ENCODE measurements around the gene GPATCH1.

Gene GPATCH1

DNA sequence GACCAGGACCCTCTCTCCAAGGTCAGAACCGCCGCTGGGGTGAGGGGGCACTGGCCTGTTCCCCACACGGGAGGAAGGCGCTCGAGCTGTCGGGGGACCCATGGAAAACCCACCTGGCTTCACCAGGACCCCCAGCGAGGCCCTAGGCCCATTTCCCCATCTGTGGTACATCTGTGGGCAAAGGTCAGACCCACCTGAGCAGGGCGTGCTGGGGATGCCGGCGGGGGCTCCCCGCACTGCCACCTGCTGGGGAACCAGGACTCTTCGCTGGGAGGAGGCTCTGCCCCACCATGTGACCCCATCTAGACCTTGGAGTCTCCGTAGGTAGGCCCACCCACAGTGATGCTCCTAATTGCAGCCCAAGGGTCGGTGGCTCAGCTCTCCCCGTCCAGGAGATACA is 51.4 kb downstream of the GPATCH1 start:
- no peak overlapping the region for H3K9ac ChIP-seq (ENCODE audit: insufficient read length)
- no peak overlapping the region for H3K27ac ChIP-seq
- peaks cover 7% of the 10 kb centered on the region; the same call in 1 of the 2 replicates for H3K36me3 ChIP-seq (ENCODE audit: insufficient read depth, low read length)
- no peak overlapping the region for H3K4me3 ChIP-seq
- no peak for TF ChIP-seq FOXP2 (optimal IDR thresholded peaks at IDR 0.05; ENCODE audit: control extremely low read depth, extremely low read length, insufficient read depth)
- TF ChIP-seq EZH2 (IDR thresholded peaks at IDR 0.05): no peak
- TF ChIP-seq POLR2AphosphoS5 (IDR thresholded peaks at IDR 0.05; ENCODE audit: borderline replicate concordance, low read depth, low read length): no peak
- no peaks in the 10 kb centered on the region for H3K9me3 ChIP-seq (ENCODE audit: low read depth, low read length)
- no peak for DNase-seq (ENCODE audit: low read depth, low spot score)

GRCh38 chr19:33133438-33134031 is 52.6 kb downstream of the GPATCH1 start:
- no peak overlapping the region for H3K4me3 ChIP-seq
- H3K9ac ChIP-seq (ENCODE audit: insufficient read length): no peak overlapping the region
- H3K9me3 ChIP-seq (ENCODE audit: low read depth, low read length): no peaks in the 10 kb centered on the region
- no peak for DNase-seq (ENCODE audit: low read depth, low spot score)
- TF ChIP-seq EZH2 (IDR thresholded peaks at IDR 0.05) (no peak), POLR2AphosphoS5 (IDR thresholded peaks at IDR 0.05; ENCODE audit: borderline replicate concordance, low read depth, low read length) (no peak), FOXP2 (optimal IDR thresholded peaks at IDR 0.05; ENCODE audit: control extremely low read depth, extremely low read length, insufficient read depth) (no peak)
- peaks cover 7% of the 10 kb centered on the region; the same call in 1 of the 2 replicates for H3K36me3 ChIP-seq (ENCODE audit: insufficient read depth, low read length)
- H3K27ac ChIP-seq: no peak overlapping the region

DNA sequence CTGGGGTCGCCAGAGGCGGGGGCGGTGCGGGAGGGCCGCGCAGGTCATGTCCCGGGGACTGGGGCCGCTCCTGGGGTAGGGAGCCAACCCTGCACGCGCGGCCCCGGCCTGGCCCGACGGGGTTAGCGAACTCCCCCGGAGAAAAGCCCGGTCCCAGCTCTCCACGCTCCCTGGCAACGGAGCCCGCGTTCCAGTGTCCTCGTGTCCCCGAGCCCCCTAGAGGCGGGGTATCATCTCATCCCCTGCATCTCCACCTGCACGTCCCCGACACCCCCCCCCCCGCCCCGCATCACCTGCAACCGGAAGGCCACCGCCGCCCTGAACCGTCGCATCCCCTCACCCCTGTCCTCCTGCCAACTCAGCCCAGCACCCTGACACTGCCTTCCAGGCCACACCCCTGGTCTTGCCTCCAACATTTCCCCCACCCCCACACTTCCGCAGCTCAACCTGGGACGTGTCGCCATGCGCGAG is 53.6 kb downstream of the GPATCH1 start:
- no peak overlapping the region for H3K9ac ChIP-seq (ENCODE audit: insufficient read length)
- H3K36me3 ChIP-seq (ENCODE audit: insufficient read depth, low read length): peaks cover 4% of the 10 kb centered on the region; the same call in 1 of the 2 replicates
- H3K9me3 ChIP-seq (ENCODE audit: low read depth, low read length): no peaks in the 10 kb centered on the region
- H3K4me3 ChIP-seq: no peak overlapping the region
- TF ChIP-seq FOXP2 (optimal IDR thresholded peaks at IDR 0.05; ENCODE audit: control extremely low read depth, extremely low read length, insufficient read depth): no peak
- H3K27ac ChIP-seq: no peak overlapping the region
- no peak for DNase-seq (ENCODE audit: low read depth, low spot score)

- Histone ChIP-seq H3K9ac (ENCODE audit: insufficient read length) (no peak overlapping the region), H3K36me3 (ENCODE audit: insufficient read depth, low read length) (no peaks in the 10 kb centered on the region), H3K4me3 (no peak overlapping the region), H3K27ac (no peak overlapping the region), H3K9me3 (ENCODE audit: low read depth, low read length) (no peaks in the 10 kb centered on the region)
- DNase-seq (ENCODE audit: low read depth, low spot score): no peak
- TF ChIP-seq FOXP2 (optimal IDR thresholded peaks at IDR 0.05; ENCODE audit: control extremely low read depth, extremely low read length, insufficient read depth) (no peak), POLR2AphosphoS5 (IDR thresholded peaks at IDR 0.05; ENCODE audit: borderline replicate concordance, low read depth, low read length) (no peak), EZH2 (IDR thresholded peaks at IDR 0.05) (no peak)
These were observed 58.2 kb downstream of the GPATCH1 start for GRCh38 chr19:33139165-33139564.

DNA sequence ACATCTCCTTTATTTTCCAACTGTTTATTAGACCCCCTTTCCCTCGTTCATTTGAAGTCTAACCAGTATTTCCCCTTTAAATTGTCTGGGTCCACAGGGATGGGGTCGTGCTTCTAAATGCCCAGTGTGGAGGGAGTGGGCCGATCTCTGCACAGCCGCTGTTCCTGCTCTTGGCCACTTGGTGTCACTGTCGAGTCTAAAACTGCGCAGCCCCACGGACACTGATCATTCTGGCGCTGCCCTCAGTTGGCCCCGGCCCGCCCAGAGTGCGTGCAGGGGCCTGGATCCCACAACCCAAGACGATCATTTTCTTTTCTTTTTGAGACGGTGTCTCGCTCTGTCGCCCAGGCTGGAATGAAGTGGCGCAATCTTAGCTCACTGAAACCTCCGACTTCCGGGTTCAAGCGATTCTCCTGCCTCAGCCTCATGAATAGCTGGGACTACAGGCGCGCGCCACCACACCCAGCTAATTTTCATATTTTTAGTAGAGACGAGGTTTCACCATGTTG is 63.0 kb downstream of the GPATCH1 start:
- DNase-seq (ENCODE audit: low read depth, low spot score): no peak
- H3K27ac ChIP-seq: no peak overlapping the region
- no peak overlapping the region for H3K9ac ChIP-seq (ENCODE audit: insufficient read length)
- no peak overlapping the region for H3K4me3 ChIP-seq
- H3K9me3 ChIP-seq (ENCODE audit: low read depth, low read length): no peaks in the 10 kb centered on the region
- TF ChIP-seq POLR2AphosphoS5 (IDR thresholded peaks at IDR 0.05; ENCODE audit: borderline replicate concordance, low read depth, low read length) (no peak), EZH2 (IDR thresholded peaks at IDR 0.05) (no peak), FOXP2 (optimal IDR thresholded peaks at IDR 0.05; ENCODE audit: control extremely low read depth, extremely low read length, insufficient read depth) (no peak)
- no peaks in the 10 kb centered on the region for H3K36me3 ChIP-seq (ENCODE audit: insufficient read depth, low read length)

DNA sequence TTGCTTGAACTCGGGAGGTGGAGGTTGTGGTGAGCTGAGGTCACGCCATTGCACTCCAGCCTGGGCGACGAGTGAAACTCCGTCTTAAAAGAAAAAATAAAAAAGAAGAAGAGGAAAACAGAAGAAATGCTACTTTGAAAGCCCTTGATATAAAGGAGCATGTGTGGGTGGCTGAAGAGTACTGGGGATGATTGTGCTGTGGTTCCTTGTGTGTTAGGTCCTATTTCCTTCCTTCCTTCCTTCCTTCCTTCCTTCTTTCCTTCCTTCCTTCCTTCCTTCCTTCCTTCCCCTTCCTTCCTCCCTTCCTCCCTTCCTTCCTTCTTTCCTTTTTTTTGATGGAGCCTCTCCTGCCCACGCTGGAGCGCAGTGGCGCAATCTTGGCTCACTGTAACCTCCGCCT is 65.2 kb downstream of the GPATCH1 start:
- no peak for DNase-seq (ENCODE audit: low read depth, low spot score)
- Histone ChIP-seq H3K4me3 (no peak overlapping the region), H3K9me3 (ENCODE audit: low read depth, low read length) (no peaks in the 10 kb centered on the region), H3K36me3 (ENCODE audit: insufficient read depth, low read length) (no peaks in the 10 kb centered on the region), H3K9ac (ENCODE audit: insufficient read length) (no peak overlapping the region), H3K27ac (no peak overlapping the region)
- TF ChIP-seq POLR2AphosphoS5 (IDR thresholded peaks at IDR 0.05; ENCODE audit: borderline replicate concordance, low read depth, low read length) (no peak), FOXP2 (optimal IDR thresholded peaks at IDR 0.05; ENCODE audit: control extremely low read depth, extremely low read length, insufficient read depth) (no peak), EZH2 (IDR thresholded peaks at IDR 0.05) (no peak)

DNA sequence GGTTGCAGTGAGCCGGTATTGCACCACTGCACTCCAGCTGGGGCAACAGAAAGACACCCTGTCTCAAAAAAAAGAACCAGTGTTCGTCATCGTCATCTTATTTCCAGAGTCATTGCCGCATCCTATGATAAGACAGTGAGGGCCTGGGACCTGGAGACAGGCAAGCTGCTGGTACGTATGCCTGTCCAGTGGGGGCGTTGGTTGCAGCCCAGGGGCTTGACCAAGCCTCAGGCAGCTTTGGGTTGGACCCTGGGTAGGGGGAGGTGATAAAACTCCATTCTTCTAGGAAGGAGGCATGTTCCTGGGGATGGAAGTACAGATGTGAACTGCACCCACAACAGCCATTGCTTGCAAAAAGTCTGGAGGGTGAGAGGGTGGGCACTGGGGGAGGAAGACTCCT is 66.6 kb downstream of the GPATCH1 start:
- Histone ChIP-seq H3K9me3 (ENCODE audit: low read depth, low read length) (no peaks in the 10 kb centered on the region), H3K27ac (no peak overlapping the region), H3K36me3 (ENCODE audit: insufficient read depth, low read length) (no peaks in the 10 kb centered on the region), H3K9ac (ENCODE audit: insufficient read length) (no peak overlapping the region), H3K4me3 (no peak overlapping the region)
- no peak for TF ChIP-seq FOXP2 (optimal IDR thresholded peaks at IDR 0.05; ENCODE audit: control extremely low read depth, extremely low read length, insufficient read depth)
- TF ChIP-seq EZH2 (IDR thresholded peaks at IDR 0.05): no peak
- TF ChIP-seq POLR2AphosphoS5 (IDR thresholded peaks at IDR 0.05; ENCODE audit: borderline replicate concordance, low read depth, low read length): no peak
- DNase-seq (ENCODE audit: low read depth, low spot score): no peak

DNA sequence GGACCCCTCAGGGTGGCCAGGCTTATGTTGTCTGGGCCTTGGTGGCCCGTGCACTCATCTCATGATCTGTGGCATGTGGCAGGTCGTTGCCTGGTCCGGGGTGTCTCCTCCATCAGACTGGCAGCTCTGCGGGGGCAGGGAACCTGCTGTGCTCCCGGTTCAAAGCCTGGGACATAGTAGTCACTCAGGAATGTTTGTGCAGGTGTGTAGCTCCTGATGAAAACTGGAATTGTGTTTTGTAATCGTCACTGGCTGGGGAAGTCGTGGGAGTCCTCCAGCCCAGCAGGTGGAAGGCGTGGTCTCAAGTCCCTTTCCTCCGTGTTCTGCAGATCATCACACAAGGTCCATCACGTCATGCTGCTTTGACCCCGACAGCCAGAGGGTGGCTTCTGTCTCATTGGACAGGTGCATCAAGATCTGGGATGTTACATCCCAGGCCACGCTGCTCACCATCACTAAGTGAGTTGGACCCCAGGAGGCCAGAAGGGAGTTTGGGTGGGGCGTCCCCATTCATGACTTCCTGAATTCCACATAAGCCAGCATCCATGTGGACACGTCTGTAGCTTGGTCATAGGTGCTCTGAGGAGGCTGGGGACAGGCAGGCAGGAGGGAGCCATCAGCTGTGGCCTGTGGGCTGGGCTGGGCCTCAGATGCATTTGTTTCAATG is 70.0 kb downstream of the GPATCH1 start:
- no peak for DNase-seq (ENCODE audit: low read depth, low spot score)
- Histone ChIP-seq H3K36me3 (ENCODE audit: insufficient read depth, low read length) (no peaks in the 10 kb centered on the region), H3K9ac (ENCODE audit: insufficient read length) (no peak overlapping the region), H3K9me3 (ENCODE audit: low read depth, low read length) (no peaks in the 10 kb centered on the region), H3K4me3 (no peak overlapping the region), H3K27ac (no peak overlapping the region)
- TF ChIP-seq POLR2AphosphoS5 (IDR thresholded peaks at IDR 0.05; ENCODE audit: borderline replicate concordance, low read depth, low read length) (no peak), EZH2 (IDR thresholded peaks at IDR 0.05) (no peak), FOXP2 (optimal IDR thresholded peaks at IDR 0.05; ENCODE audit: control extremely low read depth, extremely low read length, insufficient read depth) (no peak)
